ENCODE data around the gene TLR5.

DNA sequence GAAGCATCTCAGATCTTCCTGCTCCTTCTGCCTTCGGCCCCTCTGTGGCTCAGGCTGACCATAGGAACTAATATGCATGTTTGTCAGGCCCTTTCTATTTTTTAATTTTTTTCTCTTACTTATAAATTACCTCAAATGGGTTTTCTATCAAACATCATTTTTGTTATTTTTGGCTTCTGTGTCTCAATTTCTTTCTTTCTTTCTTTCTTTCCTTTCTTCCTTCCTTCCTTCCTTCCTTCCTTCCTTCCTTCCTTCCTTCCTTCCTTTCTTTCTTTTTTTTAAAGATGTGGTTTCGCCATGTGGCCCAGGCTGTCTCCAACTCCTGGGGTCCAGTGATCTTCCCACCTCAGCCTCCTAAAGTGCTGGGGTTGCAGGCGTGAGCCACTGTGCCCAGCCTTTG lies 36.2 kb upstream of the TLR5 start:
- TF ChIP-seq POLR2A (IDR thresholded peaks at IDR 0.05; ENCODE audit: low read depth), result no peak
- no peak for TF ChIP-seq CTCF (IDR thresholded peaks at IDR 0.05)
- TF ChIP-seq EP300 (IDR thresholded peaks at IDR 0.05), result no peak
- no peak for TF ChIP-seq POLR2AphosphoS5 (IDR thresholded peaks at IDR 0.05)
